EL (cell line): ENCODE results near the gene RPL26.
"Not testable (repeated sequence)": the region's sequence is repeated elsewhere in the genome, so short reads cannot be mapped to it uniquely, and the experiment has no call there.

ENCODE experiments used
- DNase-seq: peaks from one replicate; pipeline ENCODE4 v3.0.0-alpha.2; 2016

The RPL26 gene

DNA sequence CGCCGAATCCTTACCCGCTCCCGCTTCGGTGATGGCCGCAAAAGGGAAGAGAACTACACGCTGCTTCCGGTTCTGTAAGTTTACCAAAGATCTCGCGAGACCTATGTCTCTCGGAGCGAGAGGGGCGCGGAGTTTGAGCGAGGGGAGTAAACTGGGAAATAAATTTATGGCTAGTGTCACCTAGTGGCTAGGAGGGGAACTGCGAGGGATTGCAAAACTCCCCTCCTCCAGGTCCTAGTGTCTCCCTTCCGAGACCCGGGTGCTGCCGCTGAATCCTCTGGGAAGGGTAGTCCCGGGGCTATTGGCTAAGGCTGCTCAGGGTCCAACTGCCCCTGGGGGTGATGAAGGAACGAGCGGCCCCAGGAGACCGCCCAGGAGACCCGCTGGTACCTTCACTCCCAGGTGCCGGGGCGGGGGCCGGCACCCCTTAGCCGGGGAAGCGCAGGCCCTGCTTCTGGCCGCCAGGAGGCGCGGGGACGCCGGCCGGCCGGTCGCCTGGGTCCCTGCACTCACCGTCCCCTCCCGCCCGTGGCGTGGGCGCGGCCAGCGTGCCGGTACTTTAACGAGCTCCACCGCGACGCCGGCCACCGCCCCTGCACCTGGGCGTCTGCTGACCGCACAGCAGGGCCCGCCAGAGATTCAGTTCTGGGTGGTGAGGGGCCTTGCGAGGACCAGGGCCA lies at the start of gene RPL26:
TSS of gene RPL26 (minus strand) at position 51 of the 680 bp plus-strand sequence. CDS start 883 bp downstream, outside the sequence.
- DNase-seq: peak; percentile 99

DNA sequence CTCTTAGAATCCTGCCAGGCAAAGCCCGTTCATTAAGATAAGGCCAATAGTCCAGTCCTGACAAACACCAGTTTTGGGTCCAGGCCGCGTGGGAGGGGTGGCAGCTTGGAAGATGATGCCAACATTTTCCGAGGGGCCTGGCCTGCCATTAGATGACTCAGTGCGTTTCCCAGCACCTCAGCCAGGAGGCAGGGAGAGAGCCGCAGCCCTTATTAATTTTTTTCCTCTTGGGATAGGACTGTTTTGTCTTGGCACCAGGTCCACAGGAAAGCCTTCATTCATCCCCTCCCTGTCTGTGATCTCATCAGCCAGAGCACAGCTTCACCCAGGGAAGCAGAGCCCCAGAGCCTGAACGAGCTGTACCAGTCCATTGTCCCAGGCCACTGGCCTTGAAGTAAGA lies 48.0 kb upstream of the RPL26 start:
- peak; percentile 29 for DNase-seq

DNA sequence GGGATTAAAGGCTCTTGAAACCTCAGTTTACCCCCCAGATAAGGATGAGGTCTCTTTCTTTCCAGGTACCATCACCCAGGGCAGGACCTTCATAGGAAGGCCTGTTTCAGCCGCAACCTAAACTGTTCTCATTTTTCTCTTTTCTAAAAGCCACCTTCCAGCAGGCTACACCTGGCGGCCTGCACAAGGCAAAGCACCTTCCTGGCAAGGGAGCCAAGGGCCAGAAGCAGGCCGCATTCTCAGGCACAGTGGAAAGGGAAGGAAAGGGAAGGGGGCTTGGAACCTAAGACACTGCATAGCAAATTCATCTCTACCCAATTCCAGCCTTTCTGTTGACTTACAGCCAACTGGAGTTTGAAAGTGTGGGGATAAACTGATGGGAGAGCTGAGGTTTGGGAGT lies 43.8 kb upstream of the RPL26 start:
- no peak for DNase-seq

DNA sequence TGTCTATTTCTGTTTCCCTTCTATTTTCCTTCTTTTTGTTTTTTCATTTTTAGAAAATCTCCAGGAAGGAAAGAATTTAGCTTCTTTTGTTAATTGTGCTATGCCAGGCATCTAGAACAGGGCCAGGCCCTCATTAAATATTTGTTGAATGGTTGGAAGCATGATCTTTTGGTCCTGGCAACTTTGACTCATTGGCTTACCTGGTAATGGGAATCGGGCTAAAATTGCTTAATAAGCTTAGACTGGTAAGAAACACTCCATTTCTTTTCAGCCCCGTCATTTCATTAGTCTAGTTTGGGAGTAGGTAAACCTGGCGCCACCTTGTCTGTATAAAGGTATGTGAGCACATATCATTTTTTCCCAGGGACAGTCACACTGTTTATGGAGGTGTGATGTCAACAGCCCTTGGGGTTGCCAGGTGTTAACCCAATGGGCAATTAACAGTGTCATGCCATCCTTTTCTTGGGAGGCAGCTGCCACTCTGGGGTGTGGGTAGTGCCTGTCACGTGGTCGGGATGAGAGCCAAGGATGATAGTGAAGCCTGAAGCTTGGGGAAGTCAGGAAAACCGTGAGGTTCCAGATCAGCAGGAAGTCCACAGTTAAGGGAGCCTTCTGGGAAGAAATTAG lies 43.2 kb upstream of the RPL26 start:
- DNase-seq: no peak

DNA sequence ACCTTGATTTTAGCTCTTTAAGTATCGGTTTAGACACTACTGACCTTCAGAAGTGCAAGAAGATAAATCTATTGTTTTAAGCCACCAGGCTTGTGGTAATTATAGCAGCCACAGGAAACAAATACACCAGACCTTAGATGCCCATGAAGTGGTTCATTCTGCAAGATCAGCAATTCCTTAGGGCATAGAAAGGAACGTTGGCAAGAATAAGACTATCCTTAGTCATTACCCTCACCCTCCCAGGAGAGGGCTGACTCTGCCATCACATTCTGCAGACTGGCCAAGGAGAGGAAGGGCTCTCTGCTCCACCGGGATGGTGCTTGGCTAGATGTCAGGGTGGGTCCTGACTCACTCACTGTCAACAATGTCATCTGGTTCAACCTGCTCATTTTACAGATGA lies 38.6 kb upstream of the RPL26 start:
- DNase-seq: no peak

DNA sequence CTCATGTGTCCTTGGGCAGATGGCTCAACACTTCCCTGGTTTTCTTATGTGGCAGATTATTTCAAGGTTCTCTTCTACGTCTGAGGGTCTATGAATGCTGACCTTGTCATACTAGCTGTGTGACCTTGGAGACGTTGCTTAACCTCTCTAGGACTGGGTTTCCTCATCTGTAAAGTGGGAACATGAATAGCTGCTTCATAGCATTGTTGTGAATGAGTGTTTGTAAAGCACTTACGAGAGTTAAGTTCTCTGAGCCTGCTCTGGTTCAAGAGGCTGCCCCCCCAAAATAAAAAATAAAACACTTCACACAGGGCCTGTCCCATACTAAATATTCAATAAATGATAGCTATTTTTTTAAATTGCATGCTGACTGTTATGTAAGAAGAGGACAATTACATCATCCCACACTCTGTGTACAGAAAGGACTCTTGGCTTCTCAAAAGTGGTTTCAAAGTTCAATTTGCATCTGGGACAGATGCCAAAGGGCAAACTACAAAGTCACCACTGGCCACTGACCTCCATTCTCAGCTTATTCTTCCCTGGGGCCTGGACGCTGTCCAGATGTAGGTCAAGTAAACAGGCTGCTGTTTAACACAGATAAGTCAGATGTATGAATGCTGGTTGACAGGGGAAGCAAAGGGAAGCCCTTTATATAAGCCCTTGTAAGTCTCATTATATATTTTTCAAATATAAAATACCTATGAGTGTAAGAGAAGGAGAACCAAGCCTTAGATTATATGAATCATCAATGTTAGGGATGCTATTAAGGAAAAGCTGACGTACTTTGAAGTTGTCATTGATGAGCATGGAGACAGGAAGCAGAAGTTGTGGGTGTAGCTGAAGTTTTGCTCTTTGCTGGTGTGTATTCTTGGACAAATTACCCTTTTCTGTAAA lies 37.3 kb upstream of the RPL26 start:
- peak; percentile 34 for DNase-seq

DNA sequence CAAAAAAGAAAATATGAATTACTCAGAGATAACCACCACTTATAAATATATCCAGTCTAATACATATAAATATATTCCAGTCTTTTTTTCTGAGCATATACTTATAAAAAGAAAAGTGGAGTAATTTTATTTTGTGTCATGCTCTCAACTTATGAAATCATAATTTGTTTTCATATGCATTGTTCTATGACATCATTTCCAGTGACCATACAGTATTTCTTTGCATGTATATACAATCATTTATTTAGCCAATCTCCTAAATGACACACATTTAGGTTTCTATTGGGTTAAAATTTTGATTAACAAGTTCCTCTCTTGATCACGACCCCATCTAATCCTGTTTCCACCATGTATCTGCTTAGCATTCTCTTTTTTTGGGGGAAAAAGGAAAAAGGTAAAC lies 36.3 kb upstream of the RPL26 start:
- DNase-seq: no peak

DNA sequence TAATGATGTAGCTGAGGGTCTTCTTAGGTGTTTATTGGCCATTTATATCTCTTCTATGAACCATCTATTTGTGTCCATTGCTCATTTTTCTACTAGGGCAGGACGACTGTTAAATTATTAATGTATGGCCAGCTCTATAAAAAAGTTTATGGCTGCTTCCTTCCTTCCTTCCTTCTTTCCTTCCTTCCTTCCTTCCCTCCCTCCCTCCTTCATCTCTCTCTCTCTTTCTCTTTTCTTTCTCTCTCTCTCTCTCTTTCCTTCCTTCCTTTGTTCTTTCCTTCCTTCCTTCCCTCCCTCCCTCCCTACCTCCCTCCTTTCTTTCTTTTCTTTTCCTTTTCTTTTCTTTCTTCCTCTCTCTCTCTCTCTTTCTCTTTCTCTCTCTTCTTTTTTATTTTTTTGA lies 35.5 kb upstream of the RPL26 start:
- DNase-seq: no peak

DNA sequence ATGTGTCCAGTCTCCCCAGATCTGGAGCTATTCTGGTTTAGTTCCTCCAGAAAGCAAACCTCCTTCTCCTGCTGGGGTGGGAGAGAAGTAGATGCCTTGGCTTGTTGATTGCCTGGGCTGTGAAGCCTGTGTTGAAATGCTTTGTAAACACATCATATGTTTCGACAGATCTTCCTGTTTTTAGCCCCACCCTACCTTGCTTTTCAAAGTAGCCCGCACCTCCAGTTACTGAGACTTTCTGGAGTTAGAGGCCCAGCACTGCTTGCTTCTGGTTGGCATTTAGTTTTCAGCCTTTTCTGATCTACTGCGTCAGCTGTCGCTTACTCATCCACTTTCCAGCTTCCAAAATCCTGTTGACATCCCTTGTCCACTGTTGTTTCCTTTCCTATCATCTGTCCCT lies 34.8 kb upstream of the RPL26 start:
- no peak for DNase-seq

DNA sequence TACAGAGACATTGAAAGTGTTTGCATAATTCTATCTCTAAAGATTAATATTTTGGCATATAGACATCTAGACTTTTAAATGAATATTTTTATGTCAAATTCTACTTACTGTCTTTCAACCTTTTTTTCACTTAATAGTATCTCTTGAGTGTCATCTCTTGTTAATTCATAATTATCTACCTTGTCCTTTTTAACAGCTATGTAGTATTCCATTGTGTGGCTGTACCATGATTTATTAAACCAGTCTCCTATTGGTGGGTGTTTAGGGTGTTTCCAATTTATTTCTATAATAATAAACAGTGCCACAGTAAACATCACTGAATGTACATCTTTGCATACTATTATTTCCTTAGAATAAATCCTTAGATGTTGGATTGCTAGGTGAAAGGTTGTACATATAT lies 30.9 kb upstream of the RPL26 start:
- DNase-seq: no peak

DNA sequence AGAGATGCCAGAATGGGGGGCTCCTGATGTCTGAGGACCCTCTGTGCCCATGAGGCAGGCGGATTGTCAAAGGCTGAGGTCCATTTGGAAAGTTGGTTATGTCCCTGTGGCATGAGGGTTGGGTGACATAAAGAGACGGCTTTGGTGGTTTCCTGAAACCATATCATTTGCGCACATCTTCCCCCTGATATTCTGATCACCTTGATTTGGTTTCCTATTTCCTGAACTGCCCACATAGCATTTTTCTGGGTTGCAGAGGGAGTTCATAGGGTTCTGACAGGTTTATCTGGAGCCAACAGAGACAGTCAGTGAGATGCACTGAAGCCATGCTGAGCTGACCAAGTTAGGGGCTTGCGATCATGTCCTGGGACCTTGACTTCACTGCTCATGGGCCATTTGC lies 30.3 kb upstream of the RPL26 start:
- no peak for DNase-seq

DNA sequence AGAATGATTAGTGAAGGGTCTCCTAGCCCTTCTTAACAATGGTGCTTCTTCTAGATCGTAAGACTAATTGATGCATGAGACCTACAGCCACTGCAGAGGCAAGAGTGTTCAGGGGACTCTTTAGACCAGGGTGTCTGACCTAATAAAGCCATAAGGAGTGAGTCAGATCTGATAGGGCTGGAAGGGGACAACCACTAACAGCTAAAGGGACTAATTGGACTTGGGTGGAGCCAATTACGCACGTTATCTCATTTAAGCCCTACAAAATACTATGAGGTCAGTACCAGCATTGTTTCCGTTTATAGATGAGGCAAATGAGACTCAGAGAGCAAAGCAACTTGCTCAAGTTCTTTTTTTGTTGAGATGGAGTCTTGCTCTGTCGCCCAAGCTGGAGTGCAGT lies 29.1 kb upstream of the RPL26 start:
- DNase-seq: no peak

DNA sequence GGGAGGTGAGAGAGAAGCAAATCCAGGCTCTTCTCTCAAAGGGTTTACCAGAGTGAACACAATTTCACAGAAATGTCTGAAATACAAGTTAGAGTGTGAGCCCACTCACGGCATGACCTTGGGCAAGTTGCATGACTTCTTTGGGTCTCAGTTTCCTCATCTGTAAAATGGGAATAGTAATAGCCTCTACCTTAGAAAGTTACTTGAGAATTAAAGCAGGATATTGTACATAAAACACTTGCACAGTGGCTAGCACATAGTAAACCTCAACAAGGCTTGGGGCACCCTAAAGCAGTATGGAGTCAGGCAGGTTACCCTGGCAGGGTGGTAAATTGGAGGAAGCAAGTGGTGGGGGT lies 27.9 kb upstream of the RPL26 start:
- no peak for DNase-seq

DNA sequence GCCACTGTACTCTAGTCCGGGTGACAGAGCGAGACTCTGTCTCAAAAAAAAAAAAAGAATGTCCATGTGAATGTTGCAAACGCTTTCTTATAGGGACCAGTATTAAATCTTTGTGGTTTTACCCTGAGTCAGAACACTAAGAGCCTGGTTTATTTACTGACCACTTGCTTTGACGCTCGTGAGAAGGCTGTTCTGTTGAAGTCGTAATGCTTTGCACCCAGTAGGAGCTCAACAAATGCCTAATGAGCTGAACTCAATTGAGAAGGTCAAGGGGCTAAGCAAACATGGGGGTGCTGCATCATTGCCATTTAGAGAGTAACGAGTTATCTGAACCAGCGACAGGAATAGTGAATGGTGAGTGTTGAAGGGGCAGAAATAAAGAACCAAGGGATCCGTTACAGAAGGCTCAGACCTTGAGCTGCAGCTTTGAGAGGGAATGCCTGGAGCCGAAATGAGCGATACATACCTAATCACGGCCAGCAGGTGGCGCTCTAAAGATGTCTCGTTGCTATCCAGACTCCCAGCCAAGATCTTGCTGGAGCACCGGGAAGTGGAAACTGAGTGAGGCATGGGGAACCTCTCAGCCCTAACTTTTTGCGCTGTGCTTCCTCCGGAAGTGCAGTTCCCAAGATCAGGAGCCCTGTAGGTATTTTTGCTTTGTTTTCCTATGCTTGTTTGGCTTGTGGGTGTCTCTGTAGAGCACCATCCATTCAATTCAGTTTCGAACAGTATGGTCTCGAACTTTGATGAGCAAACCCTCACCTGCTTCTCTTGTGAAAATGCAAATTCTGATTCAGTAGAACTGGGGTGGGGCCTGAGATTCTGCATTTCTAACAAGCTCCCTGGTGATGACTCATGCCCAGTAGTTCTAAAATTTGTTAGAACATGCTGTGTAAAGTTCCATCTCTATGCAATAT lies 27.2 kb upstream of the RPL26 start:
- peak; percentile 89 for DNase-seq

DNA sequence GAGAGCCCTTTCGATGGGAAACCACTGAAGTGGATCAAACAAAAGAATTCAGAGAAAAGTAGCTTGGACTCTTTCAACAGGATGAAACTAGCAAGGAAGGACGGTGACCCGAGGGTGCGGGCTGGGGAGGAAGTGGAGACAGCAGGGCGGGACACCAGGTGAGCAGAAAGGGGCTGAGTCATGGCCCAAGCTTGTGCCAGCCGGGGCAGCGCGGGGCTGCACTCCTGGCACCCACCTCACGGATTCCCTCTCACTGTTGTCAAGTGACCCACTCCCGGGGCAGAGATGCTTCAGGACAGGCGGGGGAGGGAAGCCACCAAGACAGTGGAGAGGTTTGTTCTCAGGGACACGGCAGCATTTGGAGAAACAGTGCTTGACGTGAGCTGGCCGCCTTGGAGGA lies 25.4 kb upstream of the RPL26 start:
- no peak for DNase-seq

DNA sequence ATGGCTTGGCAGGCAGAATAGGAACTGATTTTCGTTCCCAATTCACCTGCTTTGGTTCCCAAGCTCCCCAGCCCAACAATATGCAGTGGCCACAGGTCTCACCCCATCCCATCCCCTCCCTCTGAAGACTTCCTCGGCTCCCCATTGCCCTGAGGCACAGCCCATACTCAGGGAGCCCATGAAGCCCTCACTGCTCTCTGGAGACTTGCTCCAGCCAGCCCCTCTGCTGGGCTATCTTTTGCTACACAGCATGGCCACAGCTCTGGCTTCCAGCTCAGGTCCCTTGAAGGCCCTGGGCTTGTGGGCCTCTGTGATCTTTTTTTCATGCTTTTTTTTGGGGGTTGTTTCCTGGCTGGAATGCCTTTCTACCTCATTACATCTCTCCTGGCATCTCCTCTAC lies 23.2 kb upstream of the RPL26 start:
- DNase-seq: no peak

DNA sequence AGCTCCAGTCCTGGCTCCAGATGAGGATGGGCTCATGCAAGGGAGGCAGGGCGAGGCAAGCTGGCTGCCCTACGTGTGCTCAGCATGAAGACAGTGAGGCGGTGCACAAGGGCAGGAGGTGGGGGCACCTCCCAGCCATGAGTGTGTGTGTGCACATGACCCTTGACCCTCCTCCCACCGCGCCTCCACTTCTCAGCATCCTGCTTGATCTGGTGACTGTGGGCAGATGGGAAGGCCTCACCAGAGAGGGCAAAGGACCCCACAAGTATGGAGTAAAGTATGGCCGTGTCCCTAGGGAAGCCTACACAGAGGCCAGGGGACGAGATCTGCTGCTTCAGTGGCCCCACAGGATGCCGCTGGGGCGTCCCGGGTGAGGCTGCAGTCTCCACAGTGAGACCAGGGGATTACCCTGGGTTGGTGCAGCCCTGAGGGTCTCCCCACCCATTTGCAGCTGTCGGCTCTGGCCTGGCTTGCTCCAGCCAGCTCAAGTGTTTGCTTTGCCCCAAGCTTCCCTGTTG lies 22.6 kb upstream of the RPL26 start:
- DNase-seq: no peak

DNA sequence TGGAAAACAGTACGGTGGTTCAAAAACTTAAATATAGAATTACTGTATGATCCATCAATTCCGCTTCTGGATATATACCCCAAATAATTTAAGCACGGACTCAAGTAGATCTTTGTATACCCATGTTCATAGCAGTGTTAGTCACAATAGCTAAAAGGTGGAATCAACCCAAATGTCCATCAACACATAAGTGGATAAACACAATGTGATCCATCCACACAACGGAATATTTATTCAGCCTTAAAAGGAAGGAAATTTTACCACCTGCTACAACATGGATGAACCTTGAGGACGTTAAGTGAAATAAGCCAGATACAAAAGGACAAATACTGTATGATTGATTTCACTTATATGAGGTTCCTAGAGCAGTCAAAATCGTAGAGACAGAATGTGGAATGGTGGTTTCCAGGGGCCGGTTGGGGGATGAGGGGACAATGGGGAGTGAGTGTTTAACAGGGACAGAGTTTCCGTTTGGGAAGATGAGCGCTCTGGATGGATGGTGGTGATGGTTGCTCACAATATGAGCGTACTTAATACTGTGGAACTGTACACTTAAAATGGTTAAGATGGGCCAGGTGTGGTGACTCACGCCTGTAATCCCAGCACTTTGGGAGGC lies 20.0 kb upstream of the RPL26 start:
- DNase-seq: no peak

DNA sequence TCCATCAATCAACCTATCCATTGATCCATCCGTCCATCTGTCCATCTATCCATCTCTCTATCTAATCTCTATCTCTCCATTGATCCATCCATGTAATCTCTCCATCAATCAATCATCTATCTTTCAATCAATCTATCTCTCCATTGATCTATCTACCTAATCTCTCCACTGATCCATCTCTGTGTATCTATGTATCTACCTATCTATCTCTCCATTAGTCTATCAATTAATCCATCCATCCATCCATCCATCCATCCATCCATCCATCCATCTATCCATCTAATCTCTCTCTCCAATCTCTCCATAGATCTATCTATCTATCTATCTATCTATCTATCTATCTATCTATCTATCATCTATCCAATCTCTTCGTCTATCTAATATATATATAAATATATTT lies 18.1 kb upstream of the RPL26 start:
- DNase-seq: no peak

DNA sequence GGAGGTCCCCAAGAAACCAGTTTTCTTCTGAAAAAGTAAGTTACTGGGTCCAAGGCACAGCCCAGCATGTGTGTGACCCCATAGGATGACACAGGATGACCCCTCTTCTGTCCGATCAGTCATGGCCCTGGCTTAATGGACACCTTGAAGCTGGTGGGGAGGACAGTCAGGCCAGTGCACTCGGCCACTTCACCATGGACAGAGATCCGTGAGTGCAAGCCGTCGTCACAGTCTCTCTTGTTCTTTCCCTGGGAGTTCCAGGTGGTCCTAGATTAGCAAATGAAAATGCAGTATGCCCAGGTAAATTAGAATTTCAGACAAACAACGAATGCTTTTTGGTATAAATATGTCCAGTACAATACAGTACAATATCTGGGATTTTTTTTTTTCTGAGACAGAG lies 16.0 kb upstream of the RPL26 start:
- DNase-seq: no peak

DNA sequence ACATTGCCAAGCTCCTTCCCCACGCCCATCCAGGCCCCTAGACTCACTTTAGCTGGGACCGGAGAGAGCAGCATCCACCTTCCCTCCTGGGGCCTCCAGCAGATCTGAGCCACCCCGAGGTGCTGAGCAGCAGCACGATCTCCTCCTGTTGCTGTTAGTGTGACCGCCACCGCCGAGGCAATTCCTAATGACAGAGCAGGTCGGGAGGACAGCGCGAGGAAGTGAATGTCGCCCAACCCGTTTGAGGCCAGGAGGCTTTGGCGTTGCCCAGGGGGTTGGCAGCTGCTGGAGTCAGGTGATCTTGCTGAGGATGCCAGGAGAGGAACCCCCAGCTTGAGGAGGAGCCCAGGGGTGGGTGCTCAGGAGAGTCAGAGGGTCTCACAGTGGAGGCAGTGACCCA lies 14.6 kb upstream of the RPL26 start, which contains the start of gene RNF222:
TSS of gene RNF222 (minus strand) at position 192 of the 400 bp plus-strand sequence. CDS start 4,366 bp downstream, outside the sequence.
- no peak for DNase-seq

DNA sequence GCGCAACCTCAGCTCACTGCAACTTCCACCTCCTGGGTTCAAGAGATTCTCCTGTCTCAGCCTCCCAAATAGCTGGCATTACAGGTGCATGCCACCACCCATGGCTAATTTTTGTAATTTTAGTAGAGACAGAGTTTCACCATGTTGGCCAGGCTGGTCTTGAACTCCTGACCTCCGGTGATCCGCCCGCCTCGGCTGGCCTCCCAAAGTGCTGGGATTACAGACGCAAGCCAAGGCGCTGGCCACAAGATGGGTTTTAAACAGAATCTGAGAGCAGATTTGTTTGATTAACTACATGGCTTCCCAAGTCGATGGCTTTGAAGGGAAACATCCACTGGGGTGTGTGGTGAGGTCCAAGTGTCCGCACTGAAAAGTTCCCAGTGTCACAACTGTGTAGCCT lies 11.5 kb upstream of the RPL26 start:
- DNase-seq: not testable (repeated sequence)
